Neural cell (in vitro differentiated cells): ENCODE results near the gene IGFBPL1. TPM values are rescaled to one million over a fixed set of nuclear protein-coding genes. Genes with fewer than 3 reads are reported as not detected.
"Not testable (repeated sequence)": the region's sequence is repeated elsewhere in the genome, so short reads cannot be mapped to it uniquely, and the experiment has no call there.

Experiments used
- H2AFZ ChIP-seq: fragments of 200-600, 300-800 bp; sonication (generic), shearing (Covaris generic); 2 replicates; pipeline ENCODE4 v1.6.0; 2014; ENCODE audit warnings: low read depth, mild to moderate bottlenecking, antibody characterized with exemption, low read length, moderate library complexity
- H3F3A ChIP-seq: fragments of 200-600 bp; shearing (Covaris generic); 2 replicates; pipeline ENCODE4 v1.6.1; 2016; ENCODE audit warnings: mild to moderate bottlenecking, moderate library complexity, mixed read lengths, antibody characterized with exemption, low read length; ENCODE audit not compliant: insufficient read depth, poor library complexity, severe bottlenecking
- H3K27ac ChIP-seq: fragments of 200-600, 300-800 bp; sonication (generic), shearing (Covaris generic); 2 replicates; pipeline ENCODE4 v1.5.1; 2014; ENCODE audit warnings: mild to moderate bottlenecking, low read length, moderate library complexity
- H3K27me3 ChIP-seq: fragments of 300-800, 200-600 bp; sonication (generic), shearing (Covaris generic); 2 replicates; pipeline ENCODE4 v1.6.0; 2014; ENCODE audit warnings: mild to moderate bottlenecking, low read depth, low read length, moderate library complexity; ENCODE audit not compliant: insufficient read depth
- H3K36me3 ChIP-seq: fragments of 300-800, 200-600 bp; sonication (generic), shearing (Covaris generic); 2 replicates; pipeline ENCODE4 v1.5.1; 2014; ENCODE audit warnings: mild to moderate bottlenecking, antibody characterized with exemption, low read length, moderate library complexity; ENCODE audit not compliant: insufficient read depth
- H3K4me2 ChIP-seq: fragments of 300-800, 200-600 bp; sonication (generic), shearing (Covaris generic); 2 replicates; pipeline ENCODE4 v1.6.0; 2014; ENCODE audit warnings: mild to moderate bottlenecking, low read length
- H3K4me3 ChIP-seq: fragments of 300-800, 200-600 bp; sonication (generic), shearing (Covaris generic); 2 replicates; pipeline ENCODE4 v1.5.1; 2014; ENCODE audit warnings: mild to moderate bottlenecking, low read length, moderate library complexity
- H3K79me2 ChIP-seq: fragments of 200-600 bp; shearing (Covaris generic); replicated peaks from 2 replicates; pipeline ENCODE4 v1.6.0; 2014; ENCODE audit warnings: mild to moderate bottlenecking, low read length, moderate library complexity; ENCODE audit not compliant: insufficient read depth
- H3K9ac ChIP-seq: fragments of 300-800, 200-600 bp; sonication (generic), shearing (Covaris generic); 2 replicates; pipeline ENCODE4 v1.6.1; 2016; ENCODE audit warnings: mild to moderate bottlenecking, low read length, mixed read lengths
- H3K9me2 ChIP-seq: fragments of 200-600 bp; shearing (Covaris generic); 2 replicates; pipeline ENCODE4 v1.6.1; 2016; ENCODE audit warnings: mild to moderate bottlenecking, low read length, mixed read lengths; ENCODE audit not compliant: insufficient read depth
- H3K9me3 ChIP-seq: fragments of 200-600, 300-800 bp; sonication (generic), shearing (Covaris generic); 2 replicates; pipeline ENCODE4 v1.6.1; 2016; ENCODE audit warnings: mild to moderate bottlenecking, mixed run types, low read length, moderate library complexity, mixed read lengths
- H4K20me1 ChIP-seq: fragments of 200-600 bp; shearing (Covaris generic); 2 replicates; pipeline ENCODE4 v1.6.1; 2016; ENCODE audit warnings: mild to moderate bottlenecking, mixed run types; ENCODE audit not compliant: insufficient read depth
- CTCF ChIP-seq: fragments of 450-650 bp; IDR thresholded peaks from 2 replicates; pipeline ENCODE4 v1.5.1; 2014; ENCODE audit warnings: antibody characterized with exemption, mild to moderate bottlenecking, moderate library complexity; ENCODE audit not compliant: poor library complexity, severe bottlenecking
- EP300 ChIP-seq: fragments of 450-650 bp; conservative IDR thresholded peaks from 2 replicates; pipeline ENCODE4 v1.6.1; 2014; ENCODE audit warnings: antibody characterized with exemption, mild to moderate bottlenecking, moderate library complexity; ENCODE audit not compliant: poor library complexity, severe bottlenecking
- EZH2 ChIP-seq: fragments of 200-600, 300-800 bp; shearing (Covaris generic), sonication (generic); IDR thresholded peaks from 2 replicates; pipeline ENCODE4 v1.6.1; 2014; ENCODE audit warnings: antibody characterized with exemption, low read length, borderline replicate concordance, mild to moderate bottlenecking; ENCODE audit not compliant: insufficient read depth, poor library complexity, severe bottlenecking
- MXI1 ChIP-seq: fragments of 450-650 bp; conservative IDR thresholded peaks from 2 replicates; pipeline ENCODE4 v1.6.1; 2014; ENCODE audit warnings: antibody characterized with exemption, mild to moderate bottlenecking; ENCODE audit not compliant: poor library complexity, severe bottlenecking
- POLR2AphosphoS5 ChIP-seq: IDR thresholded peaks from 2 replicates; pipeline ENCODE4 v1.6.1; 2012
- RAD21 ChIP-seq: fragments of 450-650 bp; conservative IDR thresholded peaks from 2 replicates; pipeline ENCODE4 v1.6.1; 2014; ENCODE audit warnings: antibody characterized with exemption, mild to moderate bottlenecking, moderate library complexity
- REST ChIP-seq: IDR thresholded peaks from 2 replicates; pipeline ENCODE4 v1.6.1; 2012; ENCODE audit warnings: borderline replicate concordance
- TAF1 ChIP-seq: IDR thresholded peaks from 2 replicates; pipeline ENCODE4 v1.6.1; 2012; ENCODE audit warnings: low read depth
- polyA minus RNA-seq: library from RNA; depleted of rRNA, polyadenylated mRNA; stranded (reverse); fragments of >200 nt; gene quantifications from 2 replicates; pipeline ENCODE4 v1.2.3, GENCODE V29; 2014
- polyA plus RNA-seq: library from polyadenylated mRNA; depleted of rRNA; stranded (reverse); fragments of >200 nt; gene quantifications from 2 replicates; pipeline ENCODE4 v1.2.3, GENCODE V29; 2014

The IGFBPL1 gene
- polyA plus RNA-seq (372 and 432 TPM in 2 replicates), polyA minus RNA-seq (574 and 625 TPM in 2 replicates)

- Histone ChIP-seq H3F3A (peaks cover 9% of the 10 kb centered on the region), H3K27ac (peak within 1 kb of the TSS; percentile 98), H3K9me3 (no peaks in the 10 kb centered on the region), H3K9me2 (no peaks in the 10 kb centered on the region), H3K79me2 (peaks cover 50% of the 10 kb centered on the region), H2AFZ (peak within 1 kb of the TSS; percentile 24), H3K36me3 (no peaks in the 10 kb centered on the region), H4K20me1 (no peaks in the 10 kb centered on the region), H3K4me2 (peak within 1 kb of the TSS; percentile 98), H3K27me3 (no peaks in the 10 kb centered on the region), H3K9ac (peak within 1 kb of the TSS; percentile 82), H3K4me3 (peak within 1 kb of the TSS; percentile 79)
- TF ChIP-seq REST (no peak), EP300 (peak; percentile 43), TAF1 (peak; percentile 73), POLR2AphosphoS5 (peak; percentile 76), CTCF (peak; percentile 33), EZH2 (no peak), RAD21 (peak; percentile 54), MXI1 (peak; percentile 86)
These were observed at the start of gene IGFBPL1 for GRCh38 chr9:38423973-38424843. IGFBPL1 (minus strand) TSS chr9:38424454; CDS start chr9:38424424, 30 bp downstream.

- H3K9me3 ChIP-seq, H3K36me3 ChIP-seq, H3K4me2 ChIP-seq, H2AFZ ChIP-seq, H3K4me3 ChIP-seq, H4K20me1 ChIP-seq, H3K27me3 ChIP-seq, H3K27ac ChIP-seq, H3F3A ChIP-seq, H3K9me2 ChIP-seq, H3K79me2 ChIP-seq, H3K9ac ChIP-seq: not testable (repeated sequence)
These were observed 48.5 kb upstream of the IGFBPL1 start for GRCh38 chr9:38472583-38473249.
